Left lung (tissue), 10 donors: Measurements from ENCODE around the gene ALKBH8. TPM values are rescaled to one million over a fixed set of nuclear protein-coding genes. Genes with fewer than 3 reads are reported as not detected.
"Not testable (repeated sequence)": the region's sequence is repeated elsewhere in the genome, so short reads cannot be mapped to it uniquely, and the experiment has no call there.

ENCODE experiments used
- ATAC-seq: fragments of 200-7000 bp; cut with Tn5 transposase; one replicate; pipeline ENCODE4 v1.9.1; 2020; ENCODE audit warnings: moderate library complexity
- DNase-seq, 4 donors: peaks; one replicate each; pipeline ENCODE4 v3.0.0-alpha.2; 2013 to 2020
- H3K27ac ChIP-seq, 2 donors: fragments of 200-600 bp; sonication (generic) in 1 of 2; one replicate each; pipeline versions ENCODE4 v1.5.0 to v1.8.0; 2020 to 2021
- H3K27me3 ChIP-seq, 2 donors: fragments of 200-600 bp; sonication (generic) in 1 of 2; one replicate each; pipeline versions ENCODE4 v1.5.0 to v1.8.0; 2020 to 2021
- H3K36me3 ChIP-seq, 2 donors: fragments of 200-600 bp; sonication (generic) in 1 of 2; one replicate each; pipeline versions ENCODE4 v1.5.0 to v1.8.0; 2020 to 2021
- H3K4me1 ChIP-seq, 2 donors: fragments of 200-600 bp; one replicate each; pipeline ENCODE4 v1.8.0; 2021
- H3K4me3 ChIP-seq, 2 donors: fragments of 200-600 bp; sonication (generic) in 1 of 2; one replicate each; pipeline versions ENCODE4 v1.5.0 to v1.8.0; 2020 to 2021; ENCODE audit warnings: mild to moderate bottlenecking in 1 of 2
- H3K9me3 ChIP-seq, 2 donors: fragments of 200-600 bp; sonication (generic) in 1 of 2; one replicate each; pipeline versions ENCODE4 v1.5.0 to v1.8.0; 2020 to 2021
- CTCF ChIP-seq, 2 donors: fragments of 200-600 bp; sonication (generic) in 1 of 2; IDR thresholded peaks; one replicate each; pipeline versions ENCODE4 v1.5.0 to v1.8.0; 2021; ENCODE audit warnings: antibody characterized with exemption in 2 of 2
- intact Hi-C, 2 donors: fragments of 100-400 bp; cut with DNase I; formaldehyde crosslinking; loops; one replicate each; pipeline versions ENCODE4 v1.11.2 to v1.14.2; 2022
- polyA plus RNA-seq, 6 donors: library from polyadenylated mRNA; unstranded; fragments of 120-200 nt; gene quantifications; one replicate each; pipeline ENCODE4 v1.2.1, GENCODE V29; 2013; ENCODE audit not compliant: insufficient read length in 6 of 6
- total RNA-seq, 2 donors: library from RNA; stranded (reverse); fragmentation: NEBNext Ultra II Directional; extraction: Animal tissue kit (Norgen Biotek cat#: 25700); gene quantifications; one replicate each; pipeline ENCODE4 v1.2.1, GENCODE V29; 2021
- donor health status: DM: no; HTN: yes; CAD: no.
- donor health status: DM: no; HTN: no; CAD: no.

Gene ALKBH8
- total and polyA plus RNA-seq, 8 donors: 6.5 to 16.5 (median 14.8) TPM

GRCh38 chr11:107538239-107538638, 27.3 kb downstream of the ALKBH8 start:
- H3K36me3 ChIP-seq: peaks cover 0 to 11% of the 10 kb centered on the region in 2 donors
- no peak overlapping the region for H3K27ac ChIP-seq
- intact Hi-C loops: no loop called here
- no peak overlapping the region for H3K4me3 ChIP-seq
- no peaks in the 10 kb centered on the region for H3K9me3 ChIP-seq
- no peak for TF ChIP-seq CTCF (IDR thresholded peaks at IDR 0.05)
- no peaks in the 10 kb centered on the region for H3K27me3 ChIP-seq
- DNase-seq (no peak), ATAC-seq (no peak)
- no peaks in the 10 kb centered on the region for H3K4me1 ChIP-seq

- peaks cover 0 to 14% of the 10 kb centered on the region in 2 donors for H3K36me3 ChIP-seq
- H3K4me3 ChIP-seq, DNase-seq, intact Hi-C loops, H3K9me3 ChIP-seq, ATAC-seq, H3K27ac ChIP-seq, H3K27me3 ChIP-seq, H3K4me1 ChIP-seq: not testable (repeated sequence)
Measured at GRCh38 chr11:107537155-107537554, 28.4 kb downstream of the ALKBH8 start.

GRCh38 chr11:107526197-107526596, 39.3 kb downstream of the ALKBH8 start:
- ATAC-seq (no peak), DNase-seq (no peak)
- H3K9me3 ChIP-seq: no peaks in the 10 kb centered on the region
- H3K27ac ChIP-seq: no peak overlapping the region
- TF ChIP-seq CTCF (IDR thresholded peaks at IDR 0.05): no peak
- H3K27me3 ChIP-seq: no peaks in the 10 kb centered on the region
- peaks cover 0 to 13% of the 10 kb centered on the region in 2 donors for H3K36me3 ChIP-seq
- no peaks in the 10 kb centered on the region for H3K4me1 ChIP-seq
- H3K4me3 ChIP-seq: no peak overlapping the region
- intact Hi-C loops: no loop called here

GRCh38 chr11:107508858-107509244, 56.7 kb downstream of the ALKBH8 start:
- TF ChIP-seq CTCF (IDR thresholded peaks at IDR 0.05): no peak
- intact Hi-C loops: no loop called here
- Histone ChIP-seq H3K36me3 (peaks cover 0 to 26% of the 10 kb centered on the region in 2 donors), H3K27ac (no peak overlapping the region), H3K9me3 (no peaks in the 10 kb centered on the region), H3K4me1 (no peaks in the 10 kb centered on the region), H3K4me3 (no peak overlapping the region), H3K27me3 (no peaks in the 10 kb centered on the region)
- no peak for ATAC-seq
- no peak for DNase-seq

GRCh38 chr11:107508201-107508857, 57.2 kb downstream of the ALKBH8 start:
- no peak for TF ChIP-seq CTCF (IDR thresholded peaks at IDR 0.05)
- intact Hi-C loops: no loop called here
- ATAC-seq (no peak), DNase-seq (no peak)
- Histone ChIP-seq H3K36me3 (peaks cover 0 to 31% of the 10 kb centered on the region in 2 donors), H3K9me3 (no peaks in the 10 kb centered on the region), H3K4me1 (no peaks in the 10 kb centered on the region), H3K27me3 (no peaks in the 10 kb centered on the region), H3K27ac (no peak overlapping the region), H3K4me3 (no peak overlapping the region)
